GM13976 (cell line): ENCODE data around the gene SMAGP.

Experiments used
- DNase-seq: peaks from one replicate; pipeline ENCODE4 v3.0.0; 2012; ENCODE audit warnings: low spot score
- in situ Hi-C: fragments of 300-500 bp; cut with MboI; formaldehyde crosslinking; loops from one replicate; pipeline ENCODE4 v1.12.0; 2022; ENCODE audit warnings: low sequenced_read_pairs, mixed read lengths, inconsistent platforms; ENCODE audit not compliant: unreplicated experiment
- TF ChIP-seq, protein P1 (sequence below): IDR thresholded peaks from 2 replicates; pipeline ENCODE4 v1.5.1; 2012; ENCODE audit warnings: borderline replicate concordance, mild to moderate bottlenecking; ENCODE audit not compliant: insufficient read depth; ENCODE audit errors: extremely low read depth, missing control alignments, control extremely low read depth

The SMAGP gene

GRCh38 chr12:51200806-51201205 is 69.4 kb downstream of the SMAGP start:
- DNase-seq = no peak
- TF ChIP-seq, protein P1, sequence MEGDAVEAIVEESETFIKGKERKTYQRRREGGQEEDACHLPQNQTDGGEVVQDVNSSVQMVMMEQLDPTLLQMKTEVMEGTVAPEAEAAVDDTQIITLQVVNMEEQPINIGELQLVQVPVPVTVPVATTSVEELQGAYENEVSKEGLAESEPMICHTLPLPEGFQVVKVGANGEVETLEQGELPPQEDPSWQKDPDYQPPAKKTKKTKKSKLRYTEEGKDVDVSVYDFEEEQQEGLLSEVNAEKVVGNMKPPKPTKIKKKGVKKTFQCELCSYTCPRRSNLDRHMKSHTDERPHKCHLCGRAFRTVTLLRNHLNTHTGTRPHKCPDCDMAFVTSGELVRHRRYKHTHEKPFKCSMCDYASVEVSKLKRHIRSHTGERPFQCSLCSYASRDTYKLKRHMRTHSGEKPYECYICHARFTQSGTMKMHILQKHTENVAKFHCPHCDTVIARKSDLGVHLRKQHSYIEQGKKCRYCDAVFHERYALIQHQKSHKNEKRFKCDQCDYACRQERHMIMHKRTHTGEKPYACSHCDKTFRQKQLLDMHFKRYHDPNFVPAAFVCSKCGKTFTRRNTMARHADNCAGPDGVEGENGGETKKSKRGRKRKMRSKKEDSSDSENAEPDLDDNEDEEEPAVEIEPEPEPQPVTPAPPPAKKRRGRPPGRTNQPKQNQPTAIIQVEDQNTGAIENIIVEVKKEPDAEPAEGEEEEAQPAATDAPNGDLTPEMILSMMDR = no peak
- in situ Hi-C loops = no loop called here

- in situ Hi-C loops = no loop called here
- no peak for DNase-seq
- TF ChIP-seq, protein P1 = no peak
These were observed 70.1 kb downstream of the SMAGP start for GRCh38 chr12:51200156-51200555.

DNA sequence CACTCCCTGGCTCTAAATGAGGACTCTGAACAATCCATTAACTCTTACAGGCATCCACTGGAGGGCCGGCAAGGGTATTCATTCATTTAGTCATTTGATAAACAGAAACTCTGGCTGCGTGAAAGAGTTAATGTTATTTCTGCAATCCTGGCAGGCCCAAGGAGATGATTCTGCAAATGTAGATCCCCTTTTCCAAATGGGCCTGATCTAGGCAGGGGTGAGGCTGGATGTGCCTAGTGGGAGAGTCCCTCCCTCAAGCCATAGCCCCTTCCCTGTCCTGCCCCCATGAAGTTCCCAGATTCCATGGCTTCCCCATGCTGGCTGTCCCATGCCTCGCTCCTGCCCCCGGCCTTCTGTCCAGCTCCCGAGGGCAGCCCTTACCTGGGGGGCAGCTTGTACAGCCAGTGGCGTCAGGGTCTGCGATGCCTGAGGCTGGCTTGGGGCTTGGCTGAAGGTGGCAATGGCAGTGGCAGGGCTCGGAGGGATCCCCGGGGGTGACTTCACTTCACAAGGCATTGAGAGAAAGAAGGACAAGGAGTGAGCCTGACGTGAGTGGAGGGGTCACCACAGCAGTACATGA is 70.8 kb downstream of the SMAGP start:
- TF ChIP-seq, protein P1 = no peak
- DNase-seq = no peak
- in situ Hi-C loops = no loop called here

DNA sequence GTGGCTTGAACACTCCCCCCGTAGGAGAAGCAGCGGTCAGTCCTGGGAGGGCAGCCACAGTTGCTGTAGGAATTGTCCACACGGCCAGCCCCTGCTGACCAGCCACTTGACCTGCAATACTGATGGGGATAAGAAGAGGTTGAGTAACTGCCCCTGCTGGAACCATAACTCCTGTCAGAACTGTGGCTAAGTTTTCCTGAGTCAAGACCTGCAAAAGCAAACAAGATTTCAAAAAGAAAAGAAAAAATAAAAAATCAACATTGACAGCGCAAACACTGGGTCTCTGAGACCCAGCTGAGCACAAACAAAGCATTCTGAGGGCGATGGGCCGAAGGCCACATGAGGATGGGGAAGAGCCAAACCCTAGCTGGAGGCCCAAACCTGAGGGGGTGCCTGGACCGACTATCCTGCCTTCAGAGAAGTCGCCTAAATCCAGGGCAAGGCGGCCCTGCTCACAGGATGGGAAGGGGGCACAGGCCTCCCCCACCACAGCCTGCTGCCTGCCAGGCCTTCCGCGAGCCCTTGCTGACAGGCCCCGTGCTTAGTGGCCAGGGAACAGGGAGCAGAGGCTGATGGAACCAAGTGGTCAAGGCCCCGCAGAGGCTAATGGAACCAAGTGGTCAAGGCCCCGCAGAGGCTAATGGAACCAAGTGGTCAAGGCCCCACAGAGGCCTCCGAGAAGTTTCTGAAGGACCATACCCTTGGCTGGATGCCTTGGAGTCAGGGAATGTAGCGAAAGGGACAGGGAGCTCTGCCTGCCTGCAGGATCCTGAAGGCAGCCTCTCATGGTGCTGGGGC is 71.4 kb downstream of the SMAGP start:
- in situ Hi-C loops = no loop called here
- TF ChIP-seq, protein P1 = no peak
- DNase-seq = no peak

GRCh38 chr12:51197736-51198567 is 72.3 kb downstream of the SMAGP start:
- TF ChIP-seq, protein P1 = no peak
- in situ Hi-C loops = no loop called here
- no peak for DNase-seq

GRCh38 chr12:51196547-51196946 is 73.7 kb downstream of the SMAGP start:
- in situ Hi-C loops = no loop called here
- TF ChIP-seq, protein P1 = no peak

More at GRCh38 chr12:51196547-51196946, 73.7 kb downstream of the SMAGP start:
- no peak for DNase-seq
